Cardiac muscle cell (in vitro differentiated cells and primary cell): ENCODE measurements around the gene TMOD2. TPM values are rescaled to one million over a fixed set of nuclear protein-coding genes. Genes with fewer than 3 reads are reported as not detected.
A peak's percentile ranks its signal among the peaks of the same experiment; 100 is the strongest.

ENCODE experiments used
- DNase-seq, 2 donors: peaks; one replicate each; pipeline versions ENCODE4 v3.0.0 to v3.0.0-alpha.2; 2010 to 2017; ENCODE audit warnings: low read depth in 1 of 2, low spot score in 1 of 2
- H3K27ac ChIP-seq: fragments of 200-600 bp; sonication (generic); 2 replicates; pipeline ENCODE4 v1.5.1; 2016
- H3K27me3 ChIP-seq: fragments of 200-600 bp; sonication (generic); 2 replicates; pipeline ENCODE4 v1.6.0; 2016; ENCODE audit warnings: control low read depth
- H3K36me3 ChIP-seq: fragments of 200-600 bp; sonication (generic); 2 replicates; pipeline ENCODE4 v1.5.1; 2016; ENCODE audit warnings: control low read depth
- H3K4me1 ChIP-seq: fragments of 200-600 bp; sonication (generic); 2 replicates; pipeline ENCODE4 v1.8.1; 2017; ENCODE audit warnings: low read depth, mild to moderate bottlenecking, mixed run types
- H3K4me3 ChIP-seq: fragments of 200-600 bp; sonication (generic); 2 replicates; pipeline ENCODE4 v1.5.1; 2016; ENCODE audit warnings: mild to moderate bottlenecking
- H3K9me3 ChIP-seq: fragments of 200-600 bp; sonication (generic); 2 replicates; pipeline ENCODE4 v1.5.1; 2017; ENCODE audit warnings: low read depth, mild to moderate bottlenecking, control low read depth
- polyA plus RNA-seq: library from polyadenylated mRNA; unstranded; fragments of >200 nt; fragmentation: Nextera tagmentation; extraction: Ambion mirVana; gene quantifications from 2 replicates; pipeline ENCODE4 v1.2.1, GENCODE V29; 2016
- total RNA-seq: library from RNA; depleted of rRNA; stranded (reverse); fragments of >200 nt; gene quantifications from 2 replicates; pipeline ENCODE4 v1.2.3, GENCODE V29; 2016
- TF ChIP-seq, protein P1 (sequence below): IDR thresholded peaks from 2 replicates; pipeline ENCODE4 v1.5.1; 2012; ENCODE audit warnings: low read depth, mild to moderate bottlenecking, low read length

Gene TMOD2
- total and polyA plus RNA-seq, 2 experiments from 2014 or later = 1.8 to 2.8 TPM

DNA sequence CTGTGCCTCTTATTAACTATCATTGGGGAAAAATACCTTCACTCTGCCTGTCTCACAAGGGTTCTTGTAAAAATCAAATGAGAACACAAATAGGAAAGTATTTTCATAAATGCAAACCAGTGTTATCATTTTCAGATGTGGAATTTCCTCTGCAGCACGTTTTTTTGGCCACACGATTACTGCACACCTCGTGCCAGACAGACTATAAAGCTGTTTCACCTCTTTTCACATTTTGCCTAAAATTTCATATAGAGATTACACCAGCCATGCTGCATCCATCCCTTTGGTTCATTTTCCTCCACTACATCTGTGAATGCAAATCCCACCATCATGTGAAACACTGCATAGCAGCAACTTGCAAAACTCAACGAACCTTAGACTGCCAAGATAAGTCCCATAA, 1.2 kb upstream of the TMOD2 start:
- DNase-seq = no peak
- H3K4me3 ChIP-seq = no peak overlapping the region
- no peaks in the 10 kb centered on the region for H3K4me1 ChIP-seq
- TF ChIP-seq, protein P1, sequence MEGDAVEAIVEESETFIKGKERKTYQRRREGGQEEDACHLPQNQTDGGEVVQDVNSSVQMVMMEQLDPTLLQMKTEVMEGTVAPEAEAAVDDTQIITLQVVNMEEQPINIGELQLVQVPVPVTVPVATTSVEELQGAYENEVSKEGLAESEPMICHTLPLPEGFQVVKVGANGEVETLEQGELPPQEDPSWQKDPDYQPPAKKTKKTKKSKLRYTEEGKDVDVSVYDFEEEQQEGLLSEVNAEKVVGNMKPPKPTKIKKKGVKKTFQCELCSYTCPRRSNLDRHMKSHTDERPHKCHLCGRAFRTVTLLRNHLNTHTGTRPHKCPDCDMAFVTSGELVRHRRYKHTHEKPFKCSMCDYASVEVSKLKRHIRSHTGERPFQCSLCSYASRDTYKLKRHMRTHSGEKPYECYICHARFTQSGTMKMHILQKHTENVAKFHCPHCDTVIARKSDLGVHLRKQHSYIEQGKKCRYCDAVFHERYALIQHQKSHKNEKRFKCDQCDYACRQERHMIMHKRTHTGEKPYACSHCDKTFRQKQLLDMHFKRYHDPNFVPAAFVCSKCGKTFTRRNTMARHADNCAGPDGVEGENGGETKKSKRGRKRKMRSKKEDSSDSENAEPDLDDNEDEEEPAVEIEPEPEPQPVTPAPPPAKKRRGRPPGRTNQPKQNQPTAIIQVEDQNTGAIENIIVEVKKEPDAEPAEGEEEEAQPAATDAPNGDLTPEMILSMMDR = no peak
- H3K36me3 ChIP-seq = no peaks in the 10 kb centered on the region
- peaks cover 82% of the 10 kb centered on the region for H3K27me3 ChIP-seq
- H3K9me3 ChIP-seq = no peaks in the 10 kb centered on the region
- H3K27ac ChIP-seq = no peak overlapping the region

DNA sequence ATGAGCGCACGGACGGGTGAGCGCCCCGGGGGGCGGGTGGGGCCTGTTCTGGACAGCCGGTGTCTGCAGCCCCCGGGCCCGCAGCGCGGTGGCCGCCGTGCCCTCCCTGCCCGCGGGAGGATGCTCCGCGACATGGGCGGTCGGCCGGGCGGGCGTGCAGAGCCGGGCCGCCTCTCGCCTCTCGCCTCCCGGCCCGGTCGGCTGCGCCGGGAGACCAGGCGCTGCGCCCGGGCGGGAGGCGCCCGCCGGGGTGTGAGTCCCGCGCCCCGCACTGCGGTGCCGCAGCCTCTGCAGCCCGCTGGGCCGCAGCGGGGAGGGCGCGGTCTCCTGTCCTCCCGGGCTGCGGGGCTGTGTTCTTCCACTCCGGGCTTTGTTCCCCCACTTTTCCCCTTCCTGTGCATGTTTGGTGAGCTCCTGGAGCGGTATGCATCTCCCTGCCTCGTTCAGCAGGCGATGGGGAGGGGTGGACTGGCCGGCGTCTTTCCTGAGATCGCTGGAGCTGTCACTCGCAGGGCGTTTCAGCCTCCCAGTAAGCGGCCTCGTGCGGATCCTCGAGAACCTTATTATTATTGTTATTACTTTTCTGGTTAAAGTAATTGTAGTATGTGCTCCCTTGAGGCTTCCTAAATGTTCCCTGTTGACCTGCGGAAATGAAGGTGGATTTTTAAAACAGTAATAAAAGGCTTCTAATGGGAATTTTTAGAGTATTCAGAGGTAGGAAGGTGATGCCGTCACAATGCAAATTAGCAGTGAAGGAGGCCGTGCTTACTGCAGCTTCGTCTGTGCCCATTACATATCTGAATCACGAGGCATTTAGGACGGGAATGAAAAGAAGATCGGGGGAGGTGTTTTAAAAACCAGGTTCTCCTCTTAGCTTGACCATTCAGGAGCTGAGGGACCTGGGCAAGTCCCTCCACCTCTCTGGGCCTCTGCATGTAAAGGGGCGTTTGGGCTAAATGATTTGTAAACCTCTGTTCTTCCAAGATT, 593 bp downstream of the TMOD2 start:
- TF ChIP-seq, protein P1 = no peak
- H3K27ac ChIP-seq = no peak overlapping the region
- peaks cover 78% of the 10 kb centered on the region for H3K27me3 ChIP-seq

DNA sequence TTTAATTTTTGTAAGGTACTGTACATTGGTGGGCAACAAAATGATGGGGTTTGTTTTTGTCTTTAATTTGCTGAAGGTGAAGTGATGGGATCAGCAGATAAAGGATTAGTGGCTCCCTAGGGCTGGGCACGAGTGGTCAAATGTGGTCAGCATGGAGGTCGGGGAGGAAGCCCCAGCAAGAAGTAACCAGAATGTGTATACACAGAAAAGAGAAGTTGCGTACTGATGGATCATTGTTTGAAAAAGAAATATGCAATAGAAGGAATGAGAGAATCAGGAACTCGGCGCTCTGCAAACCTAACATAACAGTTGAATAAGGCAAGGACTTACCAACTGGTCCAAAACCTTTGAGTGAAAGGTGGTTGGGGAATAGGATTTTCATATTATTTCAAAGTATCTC, 1.5 kb downstream of the TMOD2 start:
- TF ChIP-seq, protein P1 = no peak
- DNase-seq = no peak
- Histone ChIP-seq H3K4me3 (no peak overlapping the region), H3K27ac (no peak overlapping the region), H3K4me1 (no peaks in the 10 kb centered on the region), H3K27me3 (peaks cover 72% of the 10 kb centered on the region), H3K9me3 (no peaks in the 10 kb centered on the region), H3K36me3 (no peaks in the 10 kb centered on the region)

More for the DNA sequence above, 593 bp downstream of the TMOD2 start:
- DNase-seq = peak; percentile 54 to 57
- H3K36me3 ChIP-seq = no peaks in the 10 kb centered on the region
- peak overlapping the region; percentile 91 for H3K4me3 ChIP-seq
- H3K9me3 ChIP-seq = no peaks in the 10 kb centered on the region
- no peaks in the 10 kb centered on the region for H3K4me1 ChIP-seq

DNA sequence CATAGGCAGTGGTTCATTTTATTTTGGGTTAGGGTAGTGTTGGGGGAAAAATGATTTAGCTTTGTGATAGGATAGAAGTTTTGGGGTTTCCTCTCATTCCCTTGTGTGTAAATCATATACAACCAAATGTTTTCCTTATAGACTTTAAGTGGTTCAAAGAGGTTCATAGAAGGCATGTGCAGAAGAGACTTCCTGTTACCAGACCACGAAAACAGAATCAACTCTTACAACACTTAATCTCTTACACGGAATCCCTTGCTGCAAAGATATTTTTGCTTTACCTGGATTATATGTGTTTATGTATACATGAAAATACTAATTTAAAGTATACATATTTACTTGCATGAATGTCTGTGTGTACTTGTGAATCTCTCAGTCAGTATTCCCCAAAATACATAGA, 2.9 kb downstream of the TMOD2 start:
- no peak for DNase-seq
- Histone ChIP-seq H3K4me1 (no peaks in the 10 kb centered on the region), H3K27me3 (peaks cover 58% of the 10 kb centered on the region), H3K4me3 (no peak overlapping the region), H3K27ac (no peak overlapping the region), H3K9me3 (no peaks in the 10 kb centered on the region), H3K36me3 (no peaks in the 10 kb centered on the region)
- TF ChIP-seq, protein P1 = no peak

DNA sequence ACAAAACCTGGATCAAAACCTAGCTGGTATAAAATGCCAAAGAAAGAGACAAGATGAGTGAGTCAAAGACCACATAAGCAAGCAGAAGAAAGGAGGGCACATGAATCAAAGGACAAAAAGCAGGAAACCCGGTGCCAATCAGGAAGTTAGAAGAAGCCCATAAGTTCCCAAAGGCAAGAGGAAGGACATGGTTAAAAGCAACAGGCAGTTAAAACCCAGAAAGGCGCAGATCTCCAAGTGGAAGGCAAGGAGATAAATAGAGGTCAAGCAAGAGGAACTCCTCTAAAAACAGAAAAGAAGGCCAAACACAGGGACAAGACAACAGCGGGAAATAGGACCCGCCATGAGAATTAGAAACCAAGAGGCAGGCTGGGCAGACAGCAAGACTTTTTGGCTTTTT, 4.4 kb downstream of the TMOD2 start:
- Histone ChIP-seq H3K27me3 (peaks cover 43% of the 10 kb centered on the region), H3K4me3 (no peak overlapping the region), H3K4me1 (no peaks in the 10 kb centered on the region), H3K27ac (no peak overlapping the region), H3K36me3 (no peaks in the 10 kb centered on the region), H3K9me3 (no peaks in the 10 kb centered on the region)
- TF ChIP-seq, protein P1 = no peak
- DNase-seq = no peak
